ENCODE measurements around the gene ZEB1.

- no peak for TF ChIP-seq GATAD2A (IDR thresholded peaks at IDR 0.05)
- TF ChIP-seq, protein P1, sequence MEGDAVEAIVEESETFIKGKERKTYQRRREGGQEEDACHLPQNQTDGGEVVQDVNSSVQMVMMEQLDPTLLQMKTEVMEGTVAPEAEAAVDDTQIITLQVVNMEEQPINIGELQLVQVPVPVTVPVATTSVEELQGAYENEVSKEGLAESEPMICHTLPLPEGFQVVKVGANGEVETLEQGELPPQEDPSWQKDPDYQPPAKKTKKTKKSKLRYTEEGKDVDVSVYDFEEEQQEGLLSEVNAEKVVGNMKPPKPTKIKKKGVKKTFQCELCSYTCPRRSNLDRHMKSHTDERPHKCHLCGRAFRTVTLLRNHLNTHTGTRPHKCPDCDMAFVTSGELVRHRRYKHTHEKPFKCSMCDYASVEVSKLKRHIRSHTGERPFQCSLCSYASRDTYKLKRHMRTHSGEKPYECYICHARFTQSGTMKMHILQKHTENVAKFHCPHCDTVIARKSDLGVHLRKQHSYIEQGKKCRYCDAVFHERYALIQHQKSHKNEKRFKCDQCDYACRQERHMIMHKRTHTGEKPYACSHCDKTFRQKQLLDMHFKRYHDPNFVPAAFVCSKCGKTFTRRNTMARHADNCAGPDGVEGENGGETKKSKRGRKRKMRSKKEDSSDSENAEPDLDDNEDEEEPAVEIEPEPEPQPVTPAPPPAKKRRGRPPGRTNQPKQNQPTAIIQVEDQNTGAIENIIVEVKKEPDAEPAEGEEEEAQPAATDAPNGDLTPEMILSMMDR (IDR thresholded peaks at IDR 0.05 in 2 of 3, conservative IDR thresholded peaks at IDR 0.05 in 1 of 3; ENCODE audit: insufficient read depth in 2 of 3, low read depth in 1 of 3, low read length in 3 of 3): no peak
- TF ChIP-seq ZNF217 (CRISPR knock-in tag; IDR thresholded peaks at IDR 0.05): no peak
- TF ChIP-seq, protein P2, sequence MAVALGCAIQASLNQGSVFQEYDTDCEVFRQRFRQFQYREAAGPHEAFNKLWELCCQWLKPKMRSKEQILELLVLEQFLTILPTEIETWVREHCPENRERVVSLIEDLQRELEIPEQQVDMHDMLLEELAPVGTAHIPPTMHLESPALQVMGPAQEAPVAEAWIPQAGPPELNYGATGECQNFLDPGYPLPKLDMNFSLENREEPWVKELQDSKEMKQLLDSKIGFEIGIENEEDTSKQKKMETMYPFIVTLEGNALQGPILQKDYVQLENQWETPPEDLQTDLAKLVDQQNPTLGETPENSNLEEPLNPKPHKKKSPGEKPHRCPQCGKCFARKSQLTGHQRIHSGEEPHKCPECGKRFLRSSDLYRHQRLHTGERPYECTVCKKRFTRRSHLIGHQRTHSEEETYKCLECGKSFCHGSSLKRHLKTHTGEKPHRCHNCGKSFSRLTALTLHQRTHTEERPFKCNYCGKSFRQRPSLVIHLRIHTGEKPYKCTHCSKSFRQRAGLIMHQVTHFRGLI (CRISPR knock-in tag; IDR thresholded peaks at IDR 0.05): no peak
Observed at GRCh38 chr10:31395695-31396094, 76.7 kb downstream of the ZEB1 start.
